ENCODE measurements around the gene TRIM72. TPM values are rescaled to one million over a fixed set of nuclear protein-coding genes. Genes with fewer than 3 reads are reported as not detected.

TRIM72 gene
- total RNA-seq, 3 donors from 2014 or later: 0.02 TPM; not detected in 2

DNA sequence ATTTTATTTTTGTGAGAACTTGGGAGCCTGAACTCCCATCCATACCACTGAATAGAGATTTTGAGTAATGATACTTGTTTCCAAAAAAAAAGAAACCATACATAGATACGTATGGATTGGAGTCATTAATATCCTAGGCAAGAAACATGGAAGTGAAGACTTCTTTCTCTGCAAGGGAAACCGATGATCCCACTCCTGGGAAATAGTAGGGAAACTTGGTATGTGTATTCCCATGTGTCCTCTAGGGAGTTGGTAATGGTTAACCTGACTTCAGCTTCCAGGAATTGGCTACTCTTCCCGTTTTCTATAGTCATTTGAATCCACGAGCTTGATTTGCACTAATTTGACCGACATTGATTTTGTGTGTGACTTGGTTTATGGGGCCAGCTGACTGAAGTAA lies 28.6 kb upstream of the TRIM72 start:
- DNase-seq: no peak
- intact Hi-C loops (cut with DNase I, micrococcal nuclease): no loop called here
- no peaks in the 10 kb centered on the region for H3K9me3 ChIP-seq
- H3K4me1 ChIP-seq (ENCODE audit: low read depth): peaks cover 21% of the 10 kb centered on the region
- peaks cover 34% of the 10 kb centered on the region for H3K36me3 ChIP-seq (ENCODE audit: low read depth)
- H3K4me3 ChIP-seq: no peak overlapping the region
- no peak for ATAC-seq
- TF ChIP-seq, protein P1, sequence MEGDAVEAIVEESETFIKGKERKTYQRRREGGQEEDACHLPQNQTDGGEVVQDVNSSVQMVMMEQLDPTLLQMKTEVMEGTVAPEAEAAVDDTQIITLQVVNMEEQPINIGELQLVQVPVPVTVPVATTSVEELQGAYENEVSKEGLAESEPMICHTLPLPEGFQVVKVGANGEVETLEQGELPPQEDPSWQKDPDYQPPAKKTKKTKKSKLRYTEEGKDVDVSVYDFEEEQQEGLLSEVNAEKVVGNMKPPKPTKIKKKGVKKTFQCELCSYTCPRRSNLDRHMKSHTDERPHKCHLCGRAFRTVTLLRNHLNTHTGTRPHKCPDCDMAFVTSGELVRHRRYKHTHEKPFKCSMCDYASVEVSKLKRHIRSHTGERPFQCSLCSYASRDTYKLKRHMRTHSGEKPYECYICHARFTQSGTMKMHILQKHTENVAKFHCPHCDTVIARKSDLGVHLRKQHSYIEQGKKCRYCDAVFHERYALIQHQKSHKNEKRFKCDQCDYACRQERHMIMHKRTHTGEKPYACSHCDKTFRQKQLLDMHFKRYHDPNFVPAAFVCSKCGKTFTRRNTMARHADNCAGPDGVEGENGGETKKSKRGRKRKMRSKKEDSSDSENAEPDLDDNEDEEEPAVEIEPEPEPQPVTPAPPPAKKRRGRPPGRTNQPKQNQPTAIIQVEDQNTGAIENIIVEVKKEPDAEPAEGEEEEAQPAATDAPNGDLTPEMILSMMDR (IDR thresholded peaks at IDR 0.05): no peak

DNA sequence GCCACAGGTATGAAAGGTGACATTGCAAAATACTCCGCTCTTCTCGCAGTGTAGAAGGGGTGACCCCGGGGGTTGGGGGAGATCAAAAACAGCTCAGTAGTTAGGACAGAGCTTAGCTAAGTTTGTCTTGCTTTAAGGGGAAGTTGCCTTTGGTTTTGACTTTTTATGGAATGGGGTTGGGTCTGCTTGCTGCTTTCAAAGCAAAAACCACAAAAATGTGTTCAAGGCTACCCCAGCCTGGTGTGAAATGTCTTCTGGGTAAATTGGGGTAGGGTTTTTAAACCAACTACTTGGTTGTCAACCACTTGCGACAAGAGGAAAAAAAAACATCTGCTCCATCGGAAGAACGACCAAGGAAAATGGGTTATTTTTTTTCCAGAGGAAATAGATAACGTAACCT lies 27.7 kb upstream of the TRIM72 start:
- H3K4me1 ChIP-seq (ENCODE audit: low read depth): peaks cover 19% of the 10 kb centered on the region
- DNase-seq (no peak), ATAC-seq (no peak)
- peaks cover 41% of the 10 kb centered on the region for H3K36me3 ChIP-seq (ENCODE audit: low read depth)
- intact Hi-C loops (cut with DNase I, micrococcal nuclease): no loop called here
- TF ChIP-seq, protein P1 (IDR thresholded peaks at IDR 0.05): no peak
- no peaks in the 10 kb centered on the region for H3K9me3 ChIP-seq
- H3K4me3 ChIP-seq: no peak overlapping the region

DNA sequence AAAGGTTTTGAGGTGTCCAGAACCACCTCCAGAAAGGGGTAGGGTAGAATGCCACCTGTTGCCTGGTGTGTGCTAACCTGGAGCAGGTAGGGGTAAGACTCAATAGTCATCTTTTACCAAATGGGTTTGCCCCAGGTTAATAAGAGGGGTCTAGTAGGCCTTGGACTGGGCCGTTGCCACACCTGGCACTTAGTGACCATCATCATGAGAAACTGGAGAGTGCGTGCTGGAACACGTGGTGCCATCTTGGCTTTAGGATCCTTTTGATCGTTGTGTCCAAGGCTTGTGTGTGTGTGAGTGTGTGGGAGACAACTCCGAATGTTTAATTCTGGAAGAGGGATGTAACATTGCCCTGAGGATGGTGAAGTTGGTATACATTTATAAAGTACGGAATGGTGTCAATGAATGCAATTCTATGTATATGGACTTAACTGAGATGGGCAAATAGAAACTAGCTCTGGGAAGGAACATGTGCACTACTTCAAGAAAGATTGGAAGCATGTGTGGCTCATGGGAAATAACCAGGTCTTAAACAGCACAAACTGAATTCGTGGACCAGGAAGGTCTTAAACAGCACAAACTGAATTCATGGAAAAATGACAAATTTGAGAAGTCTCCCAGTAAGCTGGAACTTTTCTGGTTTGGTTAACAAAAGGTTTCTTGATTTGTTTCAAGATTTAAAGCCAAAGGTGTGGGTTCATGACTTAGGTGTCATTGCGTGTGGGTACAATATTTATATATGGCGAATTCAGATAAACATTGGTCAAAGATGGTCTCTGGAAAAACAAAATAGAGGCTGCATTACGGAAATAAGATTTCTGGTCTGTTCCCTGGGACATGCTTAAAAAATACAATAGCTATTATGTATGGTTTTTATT lies 26.8 kb upstream of the TRIM72 start:
- Histone ChIP-seq H3K4me1 (ENCODE audit: low read depth) (peaks cover 9% of the 10 kb centered on the region), H3K9me3 (no peaks in the 10 kb centered on the region), H3K4me3 (no peak overlapping the region), H3K36me3 (ENCODE audit: low read depth) (peaks cover 43% of the 10 kb centered on the region)
- TF ChIP-seq, protein P1 (IDR thresholded peaks at IDR 0.05): no peak
- DNase-seq: no peak
- intact Hi-C loops (cut with DNase I, micrococcal nuclease): no loop called here
- ATAC-seq: no peak

DNA sequence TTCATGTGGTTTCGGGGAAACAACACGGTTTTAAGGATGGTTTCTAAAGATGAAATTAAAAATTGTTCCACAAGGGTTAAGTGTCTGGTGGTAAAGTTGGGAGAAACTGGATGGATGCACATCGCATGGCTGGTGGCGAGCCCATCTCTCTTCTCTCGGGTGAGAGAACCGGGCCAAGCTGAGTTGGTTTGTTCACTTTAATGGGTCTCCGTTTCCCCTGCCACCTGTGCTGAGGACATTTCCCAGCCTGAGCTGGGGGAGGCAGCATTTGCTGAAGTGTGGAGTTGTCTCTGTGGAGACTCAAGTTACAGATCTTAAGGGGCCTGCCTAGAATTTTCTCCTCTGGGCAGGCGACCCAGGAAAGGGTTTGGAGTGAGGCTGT lies 26.1 kb upstream of the TRIM72 start:
- ATAC-seq: no peak
- Histone ChIP-seq H3K36me3 (ENCODE audit: low read depth) (peaks cover 44% of the 10 kb centered on the region), H3K4me3 (no peak overlapping the region), H3K4me1 (ENCODE audit: low read depth) (peaks cover 3% of the 10 kb centered on the region), H3K9me3 (no peaks in the 10 kb centered on the region)
- DNase-seq: no peak
- TF ChIP-seq, protein P1 (IDR thresholded peaks at IDR 0.05): no peak
- intact Hi-C loops (cut with DNase I, micrococcal nuclease): no loop called here

DNA sequence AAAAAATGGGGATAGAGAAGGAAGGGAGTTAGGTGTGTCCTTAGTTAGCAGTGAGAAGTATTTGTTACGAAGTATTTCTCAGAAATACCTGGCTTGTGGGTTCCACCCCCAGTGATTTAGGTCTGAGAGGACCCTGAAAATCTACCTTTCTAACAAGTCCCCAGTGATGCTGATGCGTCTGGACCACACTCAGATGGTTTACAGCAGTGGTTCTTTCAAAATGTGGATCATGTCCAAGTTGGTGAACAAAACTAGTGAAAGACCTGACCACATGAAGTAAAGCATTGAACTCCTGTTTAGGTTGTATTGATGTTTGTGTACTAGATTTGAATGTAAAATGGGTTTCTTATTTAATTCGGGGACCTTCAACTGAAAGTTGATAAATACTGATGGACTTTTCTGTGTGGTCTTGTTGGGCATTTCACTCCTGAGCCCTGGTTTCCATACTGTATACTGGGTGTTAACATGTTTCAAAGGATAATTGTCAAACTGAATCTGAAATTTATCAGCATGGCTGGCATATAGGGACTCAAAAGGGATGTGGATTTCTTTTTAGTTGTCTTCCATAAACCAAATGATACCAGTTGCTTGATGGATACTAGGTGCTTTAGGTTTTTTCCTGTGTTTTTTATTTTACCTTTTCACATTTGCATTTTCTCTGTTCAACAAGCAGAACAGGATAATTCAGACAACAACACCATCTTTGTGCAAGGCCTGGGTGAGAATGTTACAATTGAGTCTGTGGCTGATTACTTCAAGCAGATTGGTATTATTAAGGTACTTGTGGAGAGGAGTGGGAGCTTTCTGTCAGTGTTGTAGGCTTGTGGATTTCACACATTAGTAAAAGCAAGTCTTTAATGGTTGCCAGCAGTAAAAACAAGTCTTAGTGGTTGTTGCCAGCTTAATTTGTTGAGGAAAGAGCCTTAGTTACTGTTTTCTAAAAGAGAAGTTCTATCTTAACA lies 25.2 kb upstream of the TRIM72 start:
- DNase-seq (no peak), ATAC-seq (no peak)
- Histone ChIP-seq H3K36me3 (ENCODE audit: low read depth) (peaks cover 44% of the 10 kb centered on the region), H3K9me3 (no peaks in the 10 kb centered on the region), H3K4me3 (no peak overlapping the region), H3K4me1 (ENCODE audit: low read depth) (peaks cover 3% of the 10 kb centered on the region)
- intact Hi-C loops (cut with DNase I, micrococcal nuclease): no loop called here
- TF ChIP-seq, protein P1 (IDR thresholded peaks at IDR 0.05): no peak
